Smooth muscle cell (in vitro differentiated cells): ENCODE measurements around the gene FAM221A. TPM values are rescaled to one million over a fixed set of nuclear protein-coding genes. Genes with fewer than 3 reads are reported as not detected.

Experiments used
- DNase-seq: peaks from one replicate; lab custom pipeline; 2025; ENCODE audit not compliant: unreplicated experiment; lab: John Stamatoyannopoulos, UW
- H2AFZ ChIP-seq: fragments of 200-600 bp; sonication (generic); 2 replicates; pipeline ENCODE4 v1.6.0; 2016; ENCODE audit warnings: antibody characterized with exemption, low read depth, mild to moderate bottlenecking
- H3F3A ChIP-seq: fragments of 200-600 bp; sonication (generic); 2 replicates; pipeline ENCODE4 v1.6.0; 2017; ENCODE audit warnings: antibody characterized with exemption, low read depth
- H3K27ac ChIP-seq: fragments of 200-600 bp; sonication (generic); 2 replicates; pipeline ENCODE4 v1.5.1; 2016; ENCODE audit warnings: low read depth, mild to moderate bottlenecking
- H3K27me3 ChIP-seq: fragments of 200-600 bp; sonication (generic); 2 replicates; pipeline ENCODE4 v1.6.1; 2016; ENCODE audit warnings: low read depth, mild to moderate bottlenecking
- H3K36me3 ChIP-seq: fragments of 200-600 bp; sonication (generic); 2 replicates; pipeline ENCODE4 v1.5.1; 2016; ENCODE audit warnings: low read depth
- H3K4me1 ChIP-seq: fragments of 200-600 bp; sonication (generic); 2 replicates; pipeline ENCODE4 v1.5.1; 2016; ENCODE audit warnings: low read depth
- H3K4me2 ChIP-seq: fragments of 200-600 bp; sonication (generic); 2 replicates; pipeline ENCODE4 v1.6.0; 2016; ENCODE audit warnings: mild to moderate bottlenecking
- H3K4me3 ChIP-seq: fragments of 200-600 bp; sonication (generic); 2 replicates; pipeline ENCODE4 v1.5.1; 2016; ENCODE audit warnings: mild to moderate bottlenecking
- H3K79me2 ChIP-seq: fragments of 200-600 bp; sonication (generic); 2 replicates; pipeline ENCODE4 v1.6.0; 2016; ENCODE audit warnings: low read depth, mild to moderate bottlenecking
- H3K9ac ChIP-seq: fragments of 200-600 bp; sonication (generic); 2 replicates; pipeline ENCODE4 v1.6.0; 2016; ENCODE audit warnings: low read depth
- H3K9me3 ChIP-seq: fragments of 200-600 bp; sonication (generic); replicated peaks from 2 replicates; pipeline ENCODE4 v1.5.1; 2016; ENCODE audit warnings: low read depth
- H4K20me1 ChIP-seq: fragments of 200-600 bp; sonication (generic); 2 replicates; pipeline ENCODE4 v1.6.0; 2016; ENCODE audit warnings: low read depth
- WGBS: methylation state at CpG from one replicate; pipeline ENCODE4 v1.1.7; 2016; ENCODE audit warnings: low lambda C conversion rate; 5-methylcytosine and 5-hydroxymethylcytosine counted together
- polyA plus RNA-seq: library from polyadenylated mRNA; unstranded; fragments of >200 nt; fragmentation: Nextera tagmentation; extraction: Ambion mirVana; gene quantifications from 2 replicates; pipeline ENCODE4 v1.2.1, GENCODE V29; 2016
- total RNA-seq: library from RNA; depleted of rRNA; stranded (reverse); fragments of >200 nt; gene quantifications from 2 replicates; pipeline ENCODE4 v1.2.3, GENCODE V29; 2014
- TF ChIP-seq, protein P1 (sequence below): fragments of 200-600 bp; sonication (generic); IDR thresholded peaks from 2 replicates; pipeline ENCODE4 v1.5.1; 2017; ENCODE audit warnings: borderline replicate concordance, mild to moderate bottlenecking, antibody characterized with exemption; ENCODE audit not compliant: insufficient read depth, poor library complexity, severe bottlenecking

The FAM221A gene
- total and polyA plus RNA-seq, 2 experiments from 2014 or later, result 0.78 to 3.0 TPM

- Histone ChIP-seq H4K20me1 (no peaks in the 10 kb centered on the region), H3K27me3 (no peaks in the 10 kb centered on the region), H3K79me2 (no peaks in the 10 kb centered on the region), H3K9me3 (no peaks in the 10 kb centered on the region), H3K4me1 (peaks cover 8% of the 10 kb centered on the region), H3K4me2 (peak overlapping the region; percentile 73), H3K9ac (no peak overlapping the region), H3K36me3 (no peaks in the 10 kb centered on the region), H3K4me3 (no peak overlapping the region), H3K27ac (no peak overlapping the region), H3F3A (no peaks in the 10 kb centered on the region), H2AFZ (no peak overlapping the region)
- TF ChIP-seq, protein P1, sequence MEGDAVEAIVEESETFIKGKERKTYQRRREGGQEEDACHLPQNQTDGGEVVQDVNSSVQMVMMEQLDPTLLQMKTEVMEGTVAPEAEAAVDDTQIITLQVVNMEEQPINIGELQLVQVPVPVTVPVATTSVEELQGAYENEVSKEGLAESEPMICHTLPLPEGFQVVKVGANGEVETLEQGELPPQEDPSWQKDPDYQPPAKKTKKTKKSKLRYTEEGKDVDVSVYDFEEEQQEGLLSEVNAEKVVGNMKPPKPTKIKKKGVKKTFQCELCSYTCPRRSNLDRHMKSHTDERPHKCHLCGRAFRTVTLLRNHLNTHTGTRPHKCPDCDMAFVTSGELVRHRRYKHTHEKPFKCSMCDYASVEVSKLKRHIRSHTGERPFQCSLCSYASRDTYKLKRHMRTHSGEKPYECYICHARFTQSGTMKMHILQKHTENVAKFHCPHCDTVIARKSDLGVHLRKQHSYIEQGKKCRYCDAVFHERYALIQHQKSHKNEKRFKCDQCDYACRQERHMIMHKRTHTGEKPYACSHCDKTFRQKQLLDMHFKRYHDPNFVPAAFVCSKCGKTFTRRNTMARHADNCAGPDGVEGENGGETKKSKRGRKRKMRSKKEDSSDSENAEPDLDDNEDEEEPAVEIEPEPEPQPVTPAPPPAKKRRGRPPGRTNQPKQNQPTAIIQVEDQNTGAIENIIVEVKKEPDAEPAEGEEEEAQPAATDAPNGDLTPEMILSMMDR, result no peak
- no peak for DNase-seq
- 51% methylated on average over 2 of the region's 2 CpGs for WGBS
Observed at GRCh38 chr7:23714150-23714464, 34.1 kb downstream of the FAM221A start.

DNA sequence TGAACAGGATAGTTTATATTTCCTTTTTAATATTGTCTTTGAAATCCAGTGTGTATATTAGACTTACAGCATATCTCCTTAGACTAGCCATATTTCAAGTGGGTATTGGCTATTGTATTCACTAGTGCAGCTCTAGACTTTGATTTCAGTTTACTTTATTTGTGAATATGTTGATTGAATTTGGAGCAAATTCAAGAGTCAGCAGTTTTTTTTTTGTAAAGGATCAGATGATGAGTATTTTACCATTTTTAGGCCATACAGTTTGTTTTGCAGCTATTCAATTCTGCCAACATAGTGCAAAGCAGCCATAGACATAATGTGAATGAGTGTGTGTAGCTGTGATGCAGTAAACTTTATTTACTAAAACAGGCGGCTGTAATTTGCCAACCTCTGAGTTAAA lies 34.6 kb downstream of the FAM221A start:
- H3K4me2 ChIP-seq, result no peak overlapping the region
- TF ChIP-seq, protein P1, result no peak
- WGBS, result 100% methylated on average over 1 of the region's 1 CpG

GRCh38 chr7:23715099-23715498 lies 35.1 kb downstream of the FAM221A start:
- Histone ChIP-seq H3K27me3 (no peaks in the 10 kb centered on the region), H3K9ac (no peak overlapping the region), H3K27ac (no peak overlapping the region), H3K4me2 (no peak overlapping the region), H3K79me2 (no peaks in the 10 kb centered on the region), H3F3A (no peaks in the 10 kb centered on the region), H3K9me3 (no peaks in the 10 kb centered on the region), H4K20me1 (no peaks in the 10 kb centered on the region), H3K4me1 (peaks cover 8% of the 10 kb centered on the region), H3K4me3 (no peak overlapping the region), H2AFZ (no peak overlapping the region), H3K36me3 (no peaks in the 10 kb centered on the region)
- 75% methylated on average over 6 of the region's 6 CpGs for WGBS
- TF ChIP-seq, protein P1, result no peak
- DNase-seq, result no peak

More for the DNA sequence above, 34.6 kb downstream of the FAM221A start:
- H3K36me3 ChIP-seq, result no peaks in the 10 kb centered on the region
- H3K79me2 ChIP-seq, result no peaks in the 10 kb centered on the region
- no peak overlapping the region for H3K4me3 ChIP-seq
- H3K27ac ChIP-seq, result no peak overlapping the region
- no peak for DNase-seq
- no peaks in the 10 kb centered on the region for H3K9me3 ChIP-seq
- no peaks in the 10 kb centered on the region for H4K20me1 ChIP-seq
- H3F3A ChIP-seq, result no peaks in the 10 kb centered on the region
- H3K9ac ChIP-seq, result no peak overlapping the region
- H3K4me1 ChIP-seq, result peaks cover 8% of the 10 kb centered on the region
- H3K27me3 ChIP-seq, result no peaks in the 10 kb centered on the region
- H2AFZ ChIP-seq, result no peak overlapping the region

GRCh38 chr7:23717788-23718187 lies 37.8 kb downstream of the FAM221A start:
- Histone ChIP-seq H2AFZ (no peak overlapping the region), H4K20me1 (no peaks in the 10 kb centered on the region), H3F3A (no peaks in the 10 kb centered on the region), H3K9ac (no peak overlapping the region), H3K79me2 (no peaks in the 10 kb centered on the region), H3K27me3 (no peaks in the 10 kb centered on the region), H3K27ac (no peak overlapping the region), H3K36me3 (no peaks in the 10 kb centered on the region), H3K4me3 (no peak overlapping the region), H3K4me1 (peaks cover 8% of the 10 kb centered on the region), H3K4me2 (no peak overlapping the region), H3K9me3 (no peaks in the 10 kb centered on the region)
- TF ChIP-seq, protein P1, result no peak
- 100% methylated on average over 1 of the region's 1 CpG for WGBS
- DNase-seq, result no peak
